NCI-H460 (cell line): Measurements from ENCODE around the gene ADAT3. TPM values are rescaled to one million over a fixed set of nuclear protein-coding genes. Genes with fewer than 3 reads are reported as not detected.

Experiments
- DNase-seq: peaks from one replicate; pipeline ENCODE4 v3.0.0-alpha.2; 2016; ENCODE audit warnings: low read depth; ENCODE audit errors: extremely low read depth
- total RNA-seq: library from RNA; depleted of rRNA; stranded (reverse); fragments of >200 nt; shearing (Covaris generic); gene quantifications from 2 replicates; pipeline ENCODE4 v1.2.3, GENCODE V29; 2014; rRNA removed

The ADAT3 gene
- total RNA-seq, 1 experiment from 2014 or later, result 2.1 TPM

DNA sequence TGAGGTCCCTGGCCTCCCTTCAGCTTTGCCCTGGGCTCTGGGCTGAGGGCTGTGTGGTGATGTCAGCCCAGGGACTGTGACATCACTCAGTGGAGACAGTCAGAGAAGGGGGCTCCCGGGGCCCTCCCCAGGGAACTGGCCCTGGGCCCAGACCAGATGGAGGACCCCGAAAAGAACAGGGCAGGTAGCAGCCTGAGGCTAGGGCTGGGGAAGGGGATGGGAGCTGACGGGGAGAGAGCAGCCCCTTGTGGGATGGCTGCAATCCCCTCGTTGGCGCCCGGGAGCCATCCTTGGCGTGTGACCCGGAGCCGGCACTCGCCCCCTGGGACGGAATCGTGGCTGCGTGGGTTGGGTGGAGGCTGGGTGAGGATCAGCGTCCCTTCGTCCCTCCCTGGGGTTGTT lies 49.3 kb downstream of the ADAT3 start:
- no peak for DNase-seq

DNA sequence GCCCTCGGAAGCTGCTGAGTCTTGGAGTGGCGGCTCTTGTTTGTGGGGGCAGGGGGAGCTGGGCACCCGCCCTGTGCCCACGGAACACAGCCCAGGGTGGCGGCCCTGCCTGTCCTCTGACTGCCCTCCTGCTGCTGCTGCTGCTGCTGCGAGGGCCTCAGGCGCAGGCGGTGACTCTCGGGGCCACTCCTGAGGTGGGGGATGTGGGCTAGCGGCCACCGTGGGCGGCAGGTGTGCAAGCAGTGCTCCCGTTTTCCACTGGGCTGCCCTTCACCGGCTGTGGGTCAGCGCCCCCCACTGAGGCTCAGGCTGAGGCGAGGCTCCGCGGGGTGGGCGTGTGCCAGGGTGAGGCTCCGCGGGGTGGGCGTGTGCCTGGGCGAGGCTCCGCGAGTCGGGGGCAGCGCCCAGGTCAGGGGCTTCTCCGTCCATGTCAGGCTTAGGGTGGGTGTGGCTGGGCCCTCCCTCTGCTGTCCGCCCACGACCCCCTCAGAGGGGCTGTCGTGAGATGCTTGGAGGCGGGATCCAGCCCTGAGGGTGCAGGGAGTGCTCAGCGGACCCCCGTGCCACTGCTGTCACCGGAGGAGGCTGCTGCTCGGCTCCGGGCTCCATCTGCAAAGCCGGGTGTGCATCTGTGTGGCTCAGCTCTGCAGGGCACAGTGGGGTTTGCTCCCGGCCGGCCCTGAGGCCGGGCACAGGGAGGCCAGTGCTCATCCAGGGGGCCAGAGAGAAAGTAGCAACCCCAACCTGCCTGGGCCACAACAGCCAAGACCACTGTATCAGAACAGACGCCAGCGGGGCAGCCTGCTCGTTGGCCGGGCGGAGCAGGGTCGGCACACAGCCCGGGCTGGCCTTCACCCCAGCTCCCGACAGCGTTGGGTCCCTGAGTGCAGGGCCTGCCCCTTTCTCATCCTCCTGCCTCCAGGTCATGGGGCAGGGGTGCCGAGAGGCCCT lies 50.2 kb downstream of the ADAT3 start:
- DNase-seq, result no peak

DNA sequence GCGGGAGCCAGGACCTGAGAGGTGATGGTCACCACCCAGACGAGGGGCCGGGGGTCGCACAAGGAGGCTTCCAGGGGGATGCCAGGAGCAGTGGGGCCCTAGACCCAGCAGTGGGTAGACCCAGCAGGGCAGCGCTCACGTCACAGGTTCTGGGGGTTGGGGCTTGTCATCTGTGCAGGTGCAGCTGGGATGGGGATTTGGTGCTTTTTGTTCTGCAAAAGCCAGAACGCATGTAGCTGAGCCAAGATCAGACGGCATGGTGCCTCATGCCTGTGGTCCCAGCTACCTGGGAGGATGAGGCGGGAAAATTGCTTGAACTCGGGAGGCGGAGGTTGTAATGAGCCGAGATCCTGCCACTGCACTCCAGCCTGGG lies 50.9 kb downstream of the ADAT3 start:
- no peak for DNase-seq

DNA sequence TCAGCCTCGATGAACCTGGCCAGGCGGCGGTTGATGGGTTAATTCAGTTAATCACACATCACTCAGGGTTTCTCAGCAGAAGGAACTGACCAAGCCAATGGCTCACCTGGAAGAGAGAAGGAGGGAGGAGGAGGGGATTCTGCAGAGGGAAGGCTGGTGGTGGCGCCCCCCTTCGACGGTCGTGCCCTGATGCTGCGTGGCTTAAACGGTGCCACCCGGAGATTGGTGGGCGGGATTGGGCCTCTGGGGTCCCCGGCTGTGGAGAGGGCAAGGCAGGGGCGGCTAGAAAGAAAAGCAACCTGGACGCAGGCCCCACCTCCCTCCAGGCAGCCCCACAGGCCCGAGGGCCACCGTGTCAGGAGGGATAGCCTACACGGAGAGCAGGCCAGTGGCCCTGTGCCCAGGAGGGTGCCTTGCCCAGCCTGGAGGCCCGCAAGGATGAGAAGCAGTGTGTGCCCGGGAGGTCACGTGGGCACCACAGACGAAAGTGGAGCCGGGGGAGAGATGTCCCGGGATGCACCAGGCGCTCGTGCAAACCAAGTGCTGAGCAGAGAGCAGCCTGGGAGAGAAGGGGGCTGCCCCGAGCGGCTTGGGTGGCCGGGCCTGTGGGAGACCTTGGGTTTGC lies 51.8 kb downstream of the ADAT3 start:
- no peak for DNase-seq

DNA sequence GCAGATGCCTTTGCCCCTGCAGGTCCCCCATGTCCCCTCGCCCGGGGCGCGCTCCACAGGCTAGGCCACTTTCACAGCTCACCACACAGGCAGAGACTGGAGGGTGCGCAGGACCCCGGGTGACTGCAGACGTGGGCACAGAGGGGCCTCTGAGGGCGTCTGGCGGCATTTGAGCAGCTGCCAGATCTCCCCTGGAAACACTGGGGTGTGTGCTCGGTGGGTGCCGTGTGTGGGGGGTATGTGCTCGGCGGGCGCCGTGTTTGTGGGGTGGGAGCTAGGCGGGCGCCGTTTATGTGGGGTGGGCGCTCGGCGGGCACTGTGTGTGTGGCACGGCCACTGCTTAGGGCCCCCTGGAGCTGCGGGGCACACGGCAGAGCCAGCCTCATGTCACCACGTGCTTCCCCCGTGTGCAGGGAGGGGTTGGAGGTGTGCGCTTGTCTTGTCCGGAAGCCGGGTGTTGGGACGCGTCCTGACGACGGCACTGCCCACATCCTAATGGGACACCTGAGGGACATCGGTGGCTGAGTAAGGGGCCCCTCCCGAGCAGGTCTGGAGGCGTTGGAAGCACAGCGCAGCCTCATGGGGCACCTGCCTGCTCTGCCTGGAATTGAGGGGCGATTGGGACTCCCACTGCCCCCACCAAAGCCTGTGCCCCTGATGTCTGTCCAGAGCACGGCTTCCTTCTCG lies 52.5 kb downstream of the ADAT3 start:
- no peak for DNase-seq

DNA sequence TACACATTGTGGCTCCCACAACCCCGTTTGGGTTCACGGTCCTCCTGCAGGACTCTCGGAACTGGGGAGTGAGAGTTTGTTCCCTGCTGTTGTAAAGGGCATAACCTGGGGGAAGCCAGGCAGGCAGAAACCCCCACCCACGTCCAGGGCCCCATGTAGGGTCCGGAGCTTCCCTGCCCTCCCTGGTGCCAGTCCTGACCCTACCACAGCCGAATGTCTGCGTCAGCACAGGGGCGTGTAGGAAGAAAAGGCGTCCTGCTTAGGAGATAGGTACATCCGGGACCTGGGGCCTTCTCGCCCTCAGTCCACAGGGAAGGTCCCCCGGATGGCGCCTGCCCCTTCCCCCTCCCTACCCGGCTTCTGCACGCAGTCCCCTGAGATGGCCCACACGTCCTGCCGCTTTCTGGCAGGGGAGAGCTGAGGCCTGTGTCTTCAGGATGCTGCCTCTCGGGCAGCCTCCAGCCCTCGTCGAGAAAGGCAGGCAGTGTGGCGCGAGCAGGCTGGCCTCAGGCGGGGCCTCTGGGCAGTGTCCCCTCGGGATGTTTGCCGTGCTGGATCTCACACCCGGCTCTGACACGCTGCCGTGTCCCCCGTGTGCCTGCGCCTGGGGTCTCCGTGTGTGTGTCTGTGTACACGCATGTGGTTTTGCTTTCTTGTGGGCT lies 54.9 kb downstream of the ADAT3 start:
- DNase-seq, result no peak

DNA sequence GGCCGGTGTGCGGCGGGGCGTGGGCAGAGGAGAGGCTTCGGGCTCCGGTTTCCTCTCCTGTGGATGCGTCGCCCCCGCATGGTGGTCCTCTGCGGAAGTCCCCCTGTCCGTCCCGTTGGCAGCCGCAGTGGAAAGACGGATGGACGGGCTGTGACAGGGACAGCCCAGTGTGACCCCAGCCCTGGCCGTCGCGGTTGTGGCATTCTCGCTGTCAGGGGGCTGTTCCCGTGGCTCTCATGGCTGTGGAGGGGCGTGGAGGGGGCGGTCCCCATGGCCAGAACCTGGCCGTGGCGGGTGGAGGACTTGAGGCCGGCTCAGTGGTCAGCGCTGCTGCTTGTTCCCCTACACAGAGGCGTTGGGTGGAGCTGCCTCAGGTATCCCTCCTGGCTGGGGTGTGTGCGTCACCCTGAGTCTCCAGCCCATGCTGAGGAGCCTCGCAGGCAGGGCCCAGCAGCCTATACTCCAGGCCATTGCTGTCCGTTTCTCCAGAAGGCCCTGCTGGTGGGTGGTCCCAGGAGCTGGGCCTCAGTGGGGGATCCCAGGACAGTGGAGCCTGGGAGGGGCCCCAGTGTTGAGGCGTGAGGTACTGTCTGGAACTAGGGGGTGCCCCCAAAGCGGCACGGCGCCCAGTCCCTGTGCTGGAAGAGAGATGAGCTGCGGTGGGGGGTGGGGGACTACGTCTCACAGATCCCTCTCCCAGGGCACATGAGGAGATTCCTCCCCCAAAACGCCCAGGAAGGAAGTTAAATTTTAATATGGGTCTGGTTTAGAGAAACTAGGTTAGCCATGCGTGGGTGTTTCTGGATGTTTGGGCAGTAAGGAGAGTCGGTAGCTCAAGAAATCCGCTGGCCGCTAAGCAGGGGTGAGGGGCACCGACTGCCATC lies 56.0 kb downstream of the ADAT3 start:
- DNase-seq, result no peak

DNA sequence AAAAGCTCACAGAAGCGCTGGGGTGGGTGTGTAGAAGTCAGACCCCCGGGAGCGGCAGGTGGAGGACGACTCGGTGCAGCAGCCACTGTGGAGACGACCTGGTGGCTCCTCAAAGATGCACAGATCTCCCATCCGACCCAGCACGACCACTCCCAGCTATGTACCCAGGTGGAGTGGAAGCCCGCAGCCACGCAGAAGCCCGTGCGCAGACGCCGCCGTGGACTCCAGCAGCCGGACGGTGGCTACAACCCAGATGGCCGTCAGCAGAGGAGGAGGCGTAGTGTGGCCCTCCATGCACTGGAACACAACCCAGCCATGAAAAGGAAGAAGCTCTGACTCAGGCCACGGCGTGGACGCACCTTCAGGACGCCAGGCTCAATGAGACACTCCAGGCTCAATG lies 57.5 kb downstream of the ADAT3 start:
- DNase-seq, result no peak

Other genes starting within 250 kb of the ADAT3 start
- gene ONECUT3, start 151.9 kb upstream of the ADAT3 start, total RNA-seq, result not detected in 2 replicates
- gene ATP8B3, start 93.1 kb upstream of the ADAT3 start, total RNA-seq, result 1.4 and 1.7 TPM in 2 replicates
- gene REXO1, start 56.9 kb upstream of the ADAT3 start, total RNA-seq, result 5.9 and 6.6 TPM in 2 replicates
- 10.4 and 11.0 TPM in 2 replicates for gene KLF16, start 41.8 kb upstream of the ADAT3 start, total RNA-seq
- 27.0 and 37.1 TPM in 2 replicates for gene ABHD17A, start 19.9 kb upstream of the ADAT3 start, total RNA-seq
- 27.5 and 32.0 TPM in 2 replicates for gene SCAMP4, start within 50 bp of the ADAT3 start, total RNA-seq
- 34.0 and 38.9 TPM in 2 replicates for gene CSNK1G2, start 35.8 kb downstream of the ADAT3 start, total RNA-seq
- 32.9 and 33.7 TPM in 2 replicates for gene BTBD2, start 110.3 kb downstream of the ADAT3 start, total RNA-seq
- gene MKNK2, start 145.8 kb downstream of the ADAT3 start, total RNA-seq, result 87.0 and 90.9 TPM in 2 replicates
- gene MOB3A, start 190.9 kb downstream of the ADAT3 start, total RNA-seq, result 12.3 and 14.4 TPM in 2 replicates
- 1.4 and 1.6 TPM in 2 replicates for gene IZUMO4, start 191.5 kb downstream of the ADAT3 start, total RNA-seq
- gene AP3D1, start 246.2 kb downstream of the ADAT3 start, total RNA-seq, result 67.6 and 83.8 TPM in 2 replicates